ENCODE data around the gene TRAF6. TPM values are rescaled to one million over a fixed set of nuclear protein-coding genes. Genes with fewer than 3 reads are reported as not detected.

TRAF6 gene
- total and polyA plus RNA-seq, 2 of the 13 experiments (the other 11 are each of a cell fraction or from before 2014, with no cell fraction given): 3.3 to 5.9 TPM

DNA sequence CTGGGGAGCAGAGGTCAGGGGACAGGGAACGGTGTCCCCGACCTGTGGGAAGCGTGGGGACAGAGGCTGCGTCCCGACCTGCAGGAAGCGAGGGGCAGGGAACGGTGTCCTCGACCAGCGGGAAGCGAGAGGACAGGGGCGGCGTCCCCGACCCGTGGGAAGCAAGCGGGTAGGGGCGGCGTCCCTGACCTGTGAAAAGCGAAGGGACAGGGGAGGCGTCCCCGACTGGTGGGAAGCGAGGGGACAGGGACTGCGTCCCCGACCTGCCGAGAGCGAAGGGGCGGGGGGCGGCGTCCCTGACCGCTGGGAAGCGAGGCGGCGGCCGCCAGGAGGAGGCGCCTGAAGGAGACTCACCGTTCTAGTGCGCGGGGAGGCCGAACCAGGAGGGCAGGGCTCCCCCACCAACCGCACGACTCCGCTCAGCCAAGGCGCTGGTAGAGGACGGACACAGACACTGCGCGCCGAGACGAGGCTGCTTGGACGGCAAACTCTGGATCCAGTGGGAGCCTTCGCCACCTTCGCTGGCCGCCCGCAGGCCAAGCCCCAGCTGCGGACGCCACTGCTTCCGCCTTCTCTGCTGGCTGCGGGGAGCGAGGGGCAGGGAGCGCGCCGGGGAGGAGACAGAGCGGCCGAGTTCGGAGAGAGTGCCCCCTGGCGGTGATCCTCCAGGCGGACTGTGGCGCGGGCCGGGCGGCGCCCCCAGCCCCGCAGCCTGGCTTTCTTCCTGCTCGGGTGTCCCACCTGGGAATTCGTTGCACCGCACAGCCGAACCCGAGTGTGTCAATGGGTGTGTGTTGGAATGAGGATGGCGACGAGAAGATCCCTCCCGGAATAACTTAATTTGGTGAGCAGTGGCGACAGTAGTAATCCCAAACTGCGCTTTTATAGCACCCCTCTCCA is at the start of gene TRAF6 (continued):
- TF ChIP-seq, protein P1, sequence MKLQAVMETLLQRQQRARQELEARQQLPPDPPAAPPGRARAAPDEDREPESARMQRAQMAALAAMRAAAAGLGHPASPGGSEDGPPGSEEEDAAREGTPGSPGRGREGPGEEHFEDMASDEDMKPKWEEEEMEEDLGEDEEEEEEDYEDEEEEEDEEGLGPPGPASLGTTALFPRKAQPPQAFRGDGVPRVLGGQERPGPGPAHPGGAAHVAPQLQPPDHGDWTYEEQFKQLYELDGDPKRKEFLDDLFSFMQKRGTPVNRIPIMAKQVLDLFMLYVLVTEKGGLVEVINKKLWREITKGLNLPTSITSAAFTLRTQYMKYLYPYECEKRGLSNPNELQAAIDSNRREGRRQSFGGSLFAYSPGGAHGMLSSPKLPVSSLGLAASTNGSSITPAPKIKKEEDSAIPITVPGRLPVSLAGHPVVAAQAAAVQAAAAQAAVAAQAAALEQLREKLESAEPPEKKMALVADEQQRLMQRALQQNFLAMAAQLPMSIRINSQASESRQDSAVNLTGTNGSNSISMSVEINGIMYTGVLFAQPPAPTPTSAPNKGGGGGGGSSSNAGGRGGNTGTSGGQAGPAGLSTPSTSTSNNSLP (IDR thresholded peaks at IDR 0.05; ENCODE audit: low read depth, low read length): no peak
- TF ChIP-seq, protein P2, sequence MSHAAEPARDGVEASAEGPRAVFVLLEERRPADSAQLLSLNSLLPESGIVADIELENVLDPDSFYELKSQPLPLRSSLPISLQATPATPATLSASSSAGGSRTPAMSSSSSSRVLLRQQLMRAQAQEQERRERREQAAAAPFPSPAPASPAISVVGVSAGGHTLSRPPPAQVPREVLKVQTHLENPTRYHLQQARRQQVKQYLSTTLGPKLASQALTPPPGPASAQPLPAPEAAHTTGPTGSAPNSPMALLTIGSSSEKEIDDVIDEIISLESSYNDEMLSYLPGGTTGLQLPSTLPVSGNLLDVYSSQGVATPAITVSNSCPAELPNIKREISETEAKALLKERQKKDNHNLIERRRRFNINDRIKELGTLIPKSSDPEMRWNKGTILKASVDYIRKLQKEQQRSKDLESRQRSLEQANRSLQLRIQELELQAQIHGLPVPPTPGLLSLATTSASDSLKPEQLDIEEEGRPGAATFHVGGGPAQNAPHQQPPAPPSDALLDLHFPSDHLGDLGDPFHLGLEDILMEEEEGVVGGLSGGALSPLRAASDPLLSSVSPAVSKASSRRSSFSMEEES (CRISPR knock-in tag; IDR thresholded peaks at IDR 0.05): peak; percentile 44; the same call in 1 of the 2 replicates
- peak; percentile 97 for TF ChIP-seq ELF3 (CRISPR knock-in tag; IDR thresholded peaks at IDR 0.05)
- no peak for TF ChIP-seq SRY (CRISPR knock-in tag; IDR thresholded peaks at IDR 0.05)
- no peak for TF ChIP-seq ONECUT2 (CRISPR knock-in tag; IDR thresholded peaks at IDR 0.05)
- TF ChIP-seq, protein P3, sequence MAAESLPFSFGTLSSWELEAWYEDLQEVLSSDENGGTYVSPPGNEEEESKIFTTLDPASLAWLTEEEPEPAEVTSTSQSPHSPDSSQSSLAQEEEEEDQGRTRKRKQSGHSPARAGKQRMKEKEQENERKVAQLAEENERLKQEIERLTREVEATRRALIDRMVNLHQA (CRISPR knock-in tag; IDR thresholded peaks at IDR 0.05): no peak
- TF ChIP-seq, protein P4, sequence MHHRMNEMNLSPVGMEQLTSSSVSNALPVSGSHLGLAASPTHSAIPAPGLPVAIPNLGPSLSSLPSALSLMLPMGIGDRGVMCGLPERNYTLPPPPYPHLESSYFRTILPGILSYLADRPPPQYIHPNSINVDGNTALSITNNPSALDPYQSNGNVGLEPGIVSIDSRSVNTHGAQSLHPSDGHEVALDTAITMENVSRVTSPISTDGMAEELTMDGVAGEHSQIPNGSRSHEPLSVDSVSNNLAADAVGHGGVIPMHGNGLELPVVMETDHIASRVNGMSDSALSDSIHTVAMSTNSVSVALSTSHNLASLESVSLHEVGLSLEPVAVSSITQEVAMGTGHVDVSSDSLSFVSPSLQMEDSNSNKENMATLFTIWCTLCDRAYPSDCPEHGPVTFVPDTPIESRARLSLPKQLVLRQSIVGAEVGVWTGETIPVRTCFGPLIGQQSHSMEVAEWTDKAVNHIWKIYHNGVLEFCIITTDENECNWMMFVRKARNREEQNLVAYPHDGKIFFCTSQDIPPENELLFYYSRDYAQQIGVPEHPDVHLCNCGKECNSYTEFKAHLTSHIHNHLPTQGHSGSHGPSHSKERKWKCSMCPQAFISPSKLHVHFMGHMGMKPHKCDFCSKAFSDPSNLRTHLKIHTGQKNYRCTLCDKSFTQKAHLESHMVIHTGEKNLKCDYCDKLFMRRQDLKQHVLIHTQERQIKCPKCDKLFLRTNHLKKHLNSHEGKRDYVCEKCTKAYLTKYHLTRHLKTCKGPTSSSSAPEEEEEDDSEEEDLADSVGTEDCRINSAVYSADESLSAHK (CRISPR knock-in tag; IDR thresholded peaks at IDR 0.05; ENCODE audit: borderline replicate concordance): no peak
- TF ChIP-seq ERF (CRISPR knock-in tag; IDR thresholded peaks at IDR 0.05): peak; percentile 81; the same call in 1 of the 2 replicates
- TF ChIP-seq ZNF775 (CRISPR knock-in tag; IDR thresholded peaks at IDR 0.05; ENCODE audit: borderline replicate concordance): no peak
- TF ChIP-seq DNMT1 (CRISPR knock-in tag; IDR thresholded peaks at IDR 0.05): 0 out of 2 replicates have a peak, but pooled peaks have one; percentile 73
- TF ChIP-seq DPF2 (CRISPR knock-in tag; IDR thresholded peaks at IDR 0.05; ENCODE audit: borderline replicate concordance, low read depth): no peak
- TF ChIP-seq, protein P5, sequence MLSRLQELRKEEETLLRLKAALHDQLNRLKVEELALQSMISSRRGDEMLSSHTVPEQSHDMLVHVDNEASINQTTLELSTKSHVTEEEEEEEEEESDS (CRISPR knock-in tag; IDR thresholded peaks at IDR 0.05; ENCODE audit: borderline replicate concordance): no peak; the same call in 1 of the 2 replicates
- peak; percentile 84 for TF ChIP-seq ZNF883 (CRISPR knock-in tag; IDR thresholded peaks at IDR 0.05; ENCODE audit: not compliant biosample characterization)
- peak; percentile 74; the same call in 1 of the 2 replicates for TF ChIP-seq REL (CRISPR knock-in tag; conservative IDR thresholded peaks at IDR 0.05)
- peak; percentile 93 for TF ChIP-seq ZSCAN31 (CRISPR knock-in tag; IDR thresholded peaks at IDR 0.05; ENCODE audit: low read depth)
- peak; percentile 66; the same call in 1 of the 2 replicates for TF ChIP-seq ZNF607 (CRISPR knock-in tag; IDR thresholded peaks at IDR 0.05; ENCODE audit: borderline replicate concordance)
- TF ChIP-seq ZNF282 (IDR thresholded peaks at IDR 0.05; ENCODE audit: partially characterized antibody): no peak
- 0 out of 2 replicates have a peak, but pooled peaks have one; percentile 53 for TF ChIP-seq PCBP1 (IDR thresholded peaks at IDR 0.05; ENCODE audit: borderline replicate concordance, low read depth, low read length)
- TF ChIP-seq, protein P6, sequence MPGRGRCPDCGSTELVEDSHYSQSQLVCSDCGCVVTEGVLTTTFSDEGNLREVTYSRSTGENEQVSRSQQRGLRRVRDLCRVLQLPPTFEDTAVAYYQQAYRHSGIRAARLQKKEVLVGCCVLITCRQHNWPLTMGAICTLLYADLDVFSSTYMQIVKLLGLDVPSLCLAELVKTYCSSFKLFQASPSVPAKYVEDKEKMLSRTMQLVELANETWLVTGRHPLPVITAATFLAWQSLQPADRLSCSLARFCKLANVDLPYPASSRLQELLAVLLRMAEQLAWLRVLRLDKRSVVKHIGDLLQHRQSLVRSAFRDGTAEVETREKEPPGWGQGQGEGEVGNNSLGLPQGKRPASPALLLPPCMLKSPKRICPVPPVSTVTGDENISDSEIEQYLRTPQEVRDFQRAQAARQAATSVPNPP (CRISPR knock-in tag; IDR thresholded peaks at IDR 0.05): peak; percentile 64; the same call in 1 of the 2 replicates
- TF ChIP-seq SOX6 (IDR thresholded peaks at IDR 0.05): no peak
- peak; percentile 70 for TF ChIP-seq SOX6 (CRISPR knock-in tag; IDR thresholded peaks at IDR 0.05)

Measured in HepG2 (cell line).